K562 (cell line): ENCODE results near the gene LRP2. TPM values are rescaled to one million over a fixed set of nuclear protein-coding genes. Genes with fewer than 3 reads are reported as not detected.

ENCODE experiments used
- ATAC-seq: fragments of 200-7000 bp; cut with Tn5 transposase; 3 replicates; pipeline ENCODE4 v1.9.1; 2020; ENCODE audit warnings: moderate library complexity
- BruUV-seq: library from RNA; stranded (reverse); fragments of 400-500 nt; replicated peaks from 2 replicates; lab custom pipeline; 2021; lab: Mats Ljungman, UMichigan
- CTCF ChIA-PET: fragments of 300-600 bp; formaldehyde crosslinking; extraction: SDS; loops from one replicate; lab custom pipeline; 2021; ENCODE audit warnings: low intra/inter-chr PET ratio; lab: Yijun Ruan, JAX
- POLR2A ChIA-PET: fragments of 300-600, 350-650 bp; sonication (Branson Sonifier 250); formaldehyde crosslinking; extraction: SDS; loops from one replicate; lab custom pipeline; 2021; ENCODE audit warnings: antibody characterized with exemption, inconsistent platforms; lab: Yijun Ruan, JAX
- DNase-seq, 4 experiments: peaks; one replicate each; pipeline versions ENCODE4 v3.0.0 to v3.0.0-alpha.2; 2011 to 2018; ENCODE audit warnings: low spot score in 3 of 4, mixed read lengths in 3 of 4; ENCODE audit errors: extremely low read depth in 1 of 4
- FAIRE-seq: peaks from 2 replicates; lab custom pipeline; 2011; peaks lifted over from hg19 to GRCh38; lab: Jason Lieb, UNC
- H2AFZ ChIP-seq: 2 replicates; pipeline ENCODE4 v1.6.0; 2011; ENCODE audit warnings: low read depth, low read length, control low read depth, inconsistent platforms
- H3K27ac ChIP-seq: fragments of 200-600 bp; 3 replicates; pipeline ENCODE4 v1.8.0; 2011; ENCODE audit warnings: low read depth, mild to moderate bottlenecking, control low read depth, inconsistent platforms, low read length, moderate library complexity, mixed read lengths; ENCODE audit errors: extremely low read depth
- H3K27me3 ChIP-seq, 2 experiments: fragments of 300-600 bp in 1 of 2; 2 replicates in 1 of 2; 3 replicates in 1 of 2; pipeline versions ENCODE4 v1.6.0 to v1.8.0; 2011; ENCODE audit warnings: inconsistent platforms in 2 of 2, low read length in 2 of 2, mild to moderate bottlenecking in 1 of 2, mixed read lengths in 1 of 2, moderate library complexity in 1 of 2; ENCODE audit not compliant: control insufficient read depth in 2 of 2, insufficient read depth in 2 of 2
- H3K36me3 ChIP-seq: fragments of 300-600 bp; 3 replicates; pipeline ENCODE4 v1.8.0; 2011; ENCODE audit warnings: mild to moderate bottlenecking, low read length, inconsistent platforms; ENCODE audit not compliant: control insufficient read depth, insufficient read depth
- H3K4me1 ChIP-seq, 2 experiments: fragments of 200-600 bp in 1 of 2; replicated peaks in 1 of 2; 2 replicates in 1 of 2; 3 replicates in 1 of 2; pipeline versions ENCODE4 v1.5.1 to v1.8.0; 2011; ENCODE audit warnings: inconsistent platforms in 2 of 2, low read length in 2 of 2, mild to moderate bottlenecking in 1 of 2, mixed read lengths in 1 of 2, moderate library complexity in 1 of 2; ENCODE audit not compliant: control insufficient read depth in 2 of 2, insufficient read depth in 2 of 2
- H3K4me2 ChIP-seq: 2 replicates; pipeline ENCODE4 v1.6.1; 2011; ENCODE audit warnings: low read length, control low read depth, inconsistent platforms, mixed read lengths; ENCODE audit not compliant: insufficient read depth
- H3K4me3 ChIP-seq: fragments of 200-600 bp; sonication (generic), shearing (Covaris generic); 2 replicates; pipeline ENCODE4 v1.5.1; 2016; ENCODE audit warnings: control low read depth, inconsistent platforms
- H3K79me2 ChIP-seq: fragments of 200-600 bp; 3 replicates; pipeline ENCODE4 v1.8.0; 2011; ENCODE audit warnings: low read length, inconsistent platforms; ENCODE audit not compliant: control insufficient read depth, insufficient read depth
- H3K9ac ChIP-seq, 2 experiments: 2 replicates each; pipeline versions ENCODE4 v1.6.0 to v1.6.1; 2011; ENCODE audit warnings: low read depth in 2 of 2, low read length in 2 of 2, control low read depth in 1 of 2, inconsistent platforms in 1 of 2, mild to moderate bottlenecking in 1 of 2, mixed read lengths in 1 of 2; ENCODE audit not compliant: insufficient read depth in 1 of 2
- H3K9me1 ChIP-seq: one replicate; pipeline ENCODE4 v1.6.0; 2011; ENCODE audit warnings: inconsistent platforms, mild to moderate bottlenecking, low read length, moderate library complexity; ENCODE audit not compliant: control insufficient read depth, insufficient read depth
- H3K9me3 ChIP-seq: replicated peaks from 2 replicates; pipeline ENCODE4 v1.5.1; 2011; ENCODE audit warnings: low read depth, low read length, inconsistent platforms; ENCODE audit not compliant: control insufficient read depth, insufficient read depth
- H4K20me1 ChIP-seq: replicated peaks from 2 replicates; pipeline ENCODE4 v1.6.1; 2011; ENCODE audit warnings: low read length, inconsistent platforms, mixed read lengths; ENCODE audit not compliant: control insufficient read depth, insufficient read depth
- CBX8 ChIP-seq: fragments of 200-600 bp; sonication (generic); IDR thresholded peaks from 2 replicates; pipeline ENCODE4 v1.6.1; 2012; ENCODE audit warnings: borderline replicate concordance, mixed run types, low read depth, mild to moderate bottlenecking, moderate library complexity, mixed read lengths, low read length, control low read depth, inconsistent platforms; ENCODE audit not compliant: poor library complexity, severe bottlenecking; ENCODE audit errors: extremely low read depth
- CEBPB ChIP-seq: fragments of 450-650 bp; IDR thresholded peaks from 2 replicates; pipeline ENCODE4 v1.6.1; 2016; ENCODE audit warnings: missing genetic modification characterization, missing compliant biosample characterization
- IRF9 ChIP-seq: fragments of 450-650 bp; IDR thresholded peaks from 2 replicates; pipeline ENCODE4 v1.6.1; 2016; ENCODE audit warnings: missing biosample characterization, missing genetic modification characterization
- MBD2 ChIP-seq: sonication (generic); IDR thresholded peaks from 2 replicates; pipeline ENCODE4 v1.6.1; 2016; ENCODE audit warnings: low read depth, borderline replicate concordance
- MEIS2 ChIP-seq: fragments of 450-650 bp; IDR thresholded peaks from 2 replicates; pipeline ENCODE4 v1.6.1; 2014; ENCODE audit warnings: mild to moderate bottlenecking; ENCODE audit not compliant: partially characterized antibody
- ZBTB26 ChIP-seq: fragments of 450-650 bp; formaldehyde crosslinking; IDR thresholded peaks from 2 replicates; pipeline ENCODE4 v1.4.0; 2022; ENCODE audit warnings: missing genetic modification characterization
- ZBTB43 ChIP-seq: sonication (generic); formaldehyde crosslinking; IDR thresholded peaks from 2 replicates; pipeline ENCODE4 v1.8.0; 2023; ENCODE audit warnings: mild to moderate bottlenecking, missing genetic modification reagents
- WGBS: fragments of 100-300 bp; shearing (Covaris generic); methylation state at CpG from one replicate; pipeline ENCODE4 v1.1.6; 2016; ENCODE audit warnings: low coverage, mixed read lengths; ENCODE audit not compliant: insufficient coverage; ENCODE audit errors: missing lambda C conversion rate; 5-methylcytosine and 5-hydroxymethylcytosine counted together
- in situ Hi-C: fragments of 300-500 bp; cut with MboI; formaldehyde crosslinking; loops from 4 replicates; pipeline ENCODE4 v1.15.0; 2018; ENCODE audit warnings: inconsistent platforms, mixed read lengths
- intact Hi-C: fragments of 100-400 bp; cut with micrococcal nuclease; formaldehyde crosslinking; loops from 2 replicates; pipeline ENCODE4 v1.14.2; 2022
- polyA plus RNA-seq, 8 experiments: library from polyadenylated mRNA; depleted of rRNA in 4 of 8; stranded (reverse) in 5 of 8; unstranded in 3 of 8; fragments of >200 nt; fragmentation: Nextera tagmentation in 2 of 8; fragmentation: Illumina TruSeq in 1 of 8; extraction: Ambion mirVana in 2 of 8; extraction: Trizol in 1 of 8; gene quantifications; 2 replicates each; pipeline versions ENCODE4 v1.2.1 to v1.2.3, GENCODE V29; 2011 to 2014; ENCODE audit warnings: inconsistent platforms in 1 of 8, missing spikeins in 1 of 8
- total RNA-seq, 7 experiments: library from RNA; depleted of rRNA in 6 of 7; stranded (reverse); fragments of >200 nt in 6 of 7; fragmentation: Illumina TruSeq in 2 of 7; extraction: Trizol in 2 of 7; gene quantifications; 2 replicates each; pipeline versions ENCODE4 v1.2.1 to v1.2.3, GENCODE V29; 2011 to 2021; ENCODE audit warnings: low replicate concordance in 1 of 7

LRP2 gene
- total and polyA plus RNA-seq, 9 of the 15 experiments (the other 6 are each of a cell fraction or from before 2014, with no cell fraction given) = 0.04 to 0.18 (median 0.11) TPM; not detected in 1

GRCh38 chr2:169258045-169258601, 104.2 kb downstream of the LRP2 start:
- in situ Hi-C loops = no loop called here
- ATAC-seq (no peak), DNase-seq (no peak), FAIRE-seq (no peak)
- no TSS peak for BruUV-seq
- ChIA-PET CTCF (no interaction called here), POLR2A (no interaction called here)
- Histone ChIP-seq H2AFZ (no peak overlapping the region), H3K79me2 (no peaks in the 10 kb centered on the region), H3K4me3 (no peak overlapping the region), H3K9me3 (no peaks in the 10 kb centered on the region), H3K4me1 (no peaks in the 10 kb centered on the region), H3K9me1 (no peaks in the 10 kb centered on the region), H3K9ac (no peak overlapping the region), H3K27ac (no peak overlapping the region), H3K4me2 (no peak overlapping the region), H3K36me3 (no peaks in the 10 kb centered on the region), H3K27me3 (peaks cover 0 to 10% of the 10 kb centered on the region in 2 experiments; a peak in 4 of 5 replicates), H4K20me1 (no peaks in the 10 kb centered on the region)
- WGBS = 1% methylated on average over 3 of the region's 3 CpGs
- intact Hi-C loops = no loop called here
- peak; percentile 72 for TF ChIP-seq CEBPB (tag)
- TF ChIP-seq MBD2 = no peak
- peak; percentile 85 for TF ChIP-seq CBX8

- intact Hi-C loops = no loop called here
- H3K27ac ChIP-seq = no peak overlapping the region
- FAIRE-seq (no peak), ATAC-seq (no peak), DNase-seq (no peak)
- CTCF ChIA-PET = no interaction called here
- BruUV-seq = no TSS peak
- H4K20me1 ChIP-seq = no peaks in the 10 kb centered on the region
- WGBS = 1% methylated on average over 4 of the region's 4 CpGs
- H3K9me3 ChIP-seq = no peaks in the 10 kb centered on the region
- POLR2A ChIA-PET = no interaction called here
- H3K9me1 ChIP-seq = no peaks in the 10 kb centered on the region
- no peak overlapping the region for H3K4me2 ChIP-seq
- no peaks in the 10 kb centered on the region for H3K4me1 ChIP-seq
- no peaks in the 10 kb centered on the region for H3K79me2 ChIP-seq
- no peaks in the 10 kb centered on the region for H3K36me3 ChIP-seq
- no peak overlapping the region for H3K4me3 ChIP-seq
- H2AFZ ChIP-seq = no peak overlapping the region
- no peak overlapping the region for H3K9ac ChIP-seq
- peaks cover 0 to 10% of the 10 kb centered on the region in 2 experiments; a peak in 4 of 5 replicates for H3K27me3 ChIP-seq
- in situ Hi-C loops = no loop called here
- TF ChIP-seq IRF9 (tag) = no peak
- no peak for TF ChIP-seq ZBTB26 (CRISPR knock-in tag)
- TF ChIP-seq ZBTB43 (CRISPR knock-in tag) = no peak
- no peak for TF ChIP-seq MEIS2
Observed at GRCh38 chr2:169254774-169255173, 107.6 kb downstream of the LRP2 start.
